Mesendoderm (in vitro differentiated cells): ENCODE data around the gene VAMP1.

ENCODE experiments used
- DNase-seq: peaks from one replicate; pipeline ENCODE4 v3.0.0; 2013
- H2AK5ac ChIP-seq: 2 replicates; pipeline ENCODE4 v1.6.1; 2013; ENCODE audit warnings: low read length, inconsistent platforms
- H2BK120ac ChIP-seq: 2 replicates; pipeline ENCODE4 v1.6.1; 2013; ENCODE audit warnings: low read depth, mild to moderate bottlenecking, low read length, moderate library complexity, mixed read lengths
- H2BK15ac ChIP-seq: replicated peaks from 2 replicates; pipeline ENCODE4 v1.6.1; 2013; ENCODE audit warnings: low read depth, mild to moderate bottlenecking, moderate library complexity
- H2BK5ac ChIP-seq: 2 replicates; pipeline ENCODE4 v1.6.1; 2013; ENCODE audit warnings: low read length, inconsistent platforms
- H3K18ac ChIP-seq: 2 replicates; pipeline ENCODE4 v1.6.1; 2013; ENCODE audit warnings: mild to moderate bottlenecking, low read length, mixed read lengths
- H3K23ac ChIP-seq: one replicate; pipeline ENCODE4 v1.6.1; 2013; ENCODE audit warnings: low read length
- H3K27ac ChIP-seq: 2 replicates; pipeline ENCODE4 v1.5.1; 2013; ENCODE audit warnings: low read depth, mild to moderate bottlenecking, inconsistent platforms, low read length, moderate library complexity
- H3K27me3 ChIP-seq: 2 replicates; pipeline ENCODE4 v1.6.1; 2013; ENCODE audit warnings: low read length, control low read depth, mild to moderate bottlenecking, inconsistent platforms; ENCODE audit not compliant: insufficient read depth, poor library complexity
- H3K36me3 ChIP-seq: 2 replicates; pipeline ENCODE4 v1.6.1; 2013; ENCODE audit warnings: low read length, inconsistent platforms; ENCODE audit not compliant: control insufficient read depth, insufficient read depth
- H3K4ac ChIP-seq: one replicate; pipeline ENCODE4 v1.6.1; 2013; ENCODE audit warnings: low read depth, mild to moderate bottlenecking, low read length, moderate library complexity
- H3K4me1 ChIP-seq: 2 replicates; pipeline ENCODE4 v1.6.1; 2013; ENCODE audit warnings: low read depth, low read length, inconsistent platforms; ENCODE audit not compliant: control insufficient read depth
- H3K4me2 ChIP-seq: 2 replicates; pipeline ENCODE4 v1.6.1; 2013; ENCODE audit warnings: low read length
- H3K4me3 ChIP-seq: 2 replicates; pipeline ENCODE4 v1.5.1; 2013; ENCODE audit warnings: mild to moderate bottlenecking, low read length
- H3K56ac ChIP-seq: one replicate; pipeline ENCODE4 v1.6.1; 2013; ENCODE audit warnings: low read length
- H3K79me1 ChIP-seq: 2 replicates; pipeline ENCODE4 v1.6.1; 2013; ENCODE audit warnings: low read length, inconsistent platforms
- H3K79me2 ChIP-seq: 2 replicates; pipeline ENCODE4 v1.6.1; 2013; ENCODE audit warnings: mild to moderate bottlenecking, low read length; ENCODE audit not compliant: control insufficient read depth, insufficient read depth
- H3K9ac ChIP-seq: 2 replicates; pipeline ENCODE4 v1.6.1; 2013; ENCODE audit warnings: low read length, inconsistent platforms
- H4K5ac ChIP-seq: one replicate; pipeline ENCODE4 v1.6.1; 2013; ENCODE audit warnings: low read length
- H4K8ac ChIP-seq: one replicate; pipeline ENCODE4 v1.6.1; 2013; ENCODE audit warnings: low read depth, mild to moderate bottlenecking, control low read depth, low read length, moderate library complexity
- WGBS: extraction: QIAGEN DNeasy Blood & Tissue Kit; methylation state at CpG from one replicate; pipeline ENCODE4 v1.1.7; 2013; ENCODE audit warnings: low lambda C conversion rate, missing lambda C conversion rate; ENCODE audit not compliant: insufficient coverage; ENCODE audit errors: extremely low coverage; 5-methylcytosine and 5-hydroxymethylcytosine counted together

The VAMP1 gene

GRCh38 chr12:6443361-6443983 is 27.0 kb downstream of the VAMP1 start:
- H3K36me3 ChIP-seq: no peaks in the 10 kb centered on the region
- H3K4me1 ChIP-seq: no peaks in the 10 kb centered on the region
- no peak overlapping the region for H2AK5ac ChIP-seq
- no peak overlapping the region for H2BK15ac ChIP-seq
- H3K23ac ChIP-seq: no peak overlapping the region
- H3K4me2 ChIP-seq: no peak overlapping the region
- H3K4me3 ChIP-seq: no peak overlapping the region
- H3K56ac ChIP-seq: peak overlapping the region; percentile 56
- no peak overlapping the region for H2BK5ac ChIP-seq
- H3K27ac ChIP-seq: no peak overlapping the region
- DNase-seq: no peak
- no peak overlapping the region for H2BK120ac ChIP-seq
- no peaks in the 10 kb centered on the region for H3K27me3 ChIP-seq
- no peak overlapping the region for H3K18ac ChIP-seq
- no peaks in the 10 kb centered on the region for H3K79me1 ChIP-seq
- H3K9ac ChIP-seq: no peak overlapping the region
- no peaks in the 10 kb centered on the region for H3K79me2 ChIP-seq
- no peak overlapping the region for H4K8ac ChIP-seq
- no CpG with 5 or more reads among the region's 9 CpGs for WGBS
- no peak overlapping the region for H4K5ac ChIP-seq
- no peak overlapping the region for H3K4ac ChIP-seq

GRCh38 chr12:6442836-6443235 is 27.6 kb downstream of the VAMP1 start:
- no CpG with 5 or more reads among the region's 9 CpGs for WGBS
- Histone ChIP-seq H3K27me3 (no peaks in the 10 kb centered on the region), H3K79me1 (no peaks in the 10 kb centered on the region), H4K5ac (no peak overlapping the region), H3K18ac (no peak overlapping the region), H2BK15ac (no peak overlapping the region), H3K4me2 (no peak overlapping the region), H3K36me3 (no peaks in the 10 kb centered on the region), H3K4me3 (no peak overlapping the region), H3K4me1 (no peaks in the 10 kb centered on the region), H3K23ac (no peak overlapping the region), H3K4ac (no peak overlapping the region), H4K8ac (no peak overlapping the region), H2AK5ac (no peak overlapping the region), H2BK5ac (no peak overlapping the region), H3K27ac (no peak overlapping the region), H3K79me2 (no peaks in the 10 kb centered on the region), H3K56ac (no peak overlapping the region), H3K9ac (no peak overlapping the region), H2BK120ac (no peak overlapping the region)
- no peak for DNase-seq

- Histone ChIP-seq H3K23ac (no peak overlapping the region), H3K4me2 (no peak overlapping the region), H2BK15ac (no peak overlapping the region), H3K27me3 (no peaks in the 10 kb centered on the region), H3K9ac (no peak overlapping the region), H3K79me1 (no peaks in the 10 kb centered on the region), H3K27ac (no peak overlapping the region), H2BK120ac (no peak overlapping the region), H3K4me1 (no peaks in the 10 kb centered on the region), H3K79me2 (no peaks in the 10 kb centered on the region), H3K18ac (no peak overlapping the region), H4K5ac (no peak overlapping the region), H3K4ac (no peak overlapping the region), H2AK5ac (no peak overlapping the region), H3K36me3 (no peaks in the 10 kb centered on the region), H2BK5ac (no peak overlapping the region), H3K4me3 (no peak overlapping the region), H3K56ac (no peak overlapping the region), H4K8ac (no peak overlapping the region)
- no CpG with 5 or more reads among the region's 1 CpG for WGBS
- DNase-seq: no peak
These were observed 30.1 kb downstream of the VAMP1 start for GRCh38 chr12:6440391-6440790.

- Histone ChIP-seq H3K23ac (no peak overlapping the region), H2BK15ac (no peak overlapping the region), H3K9ac (no peak overlapping the region), H4K8ac (no peak overlapping the region), H3K27ac (no peak overlapping the region), H3K4me2 (no peak overlapping the region), H4K5ac (no peak overlapping the region), H3K79me2 (no peaks in the 10 kb centered on the region), H3K4me3 (no peak overlapping the region), H3K18ac (no peak overlapping the region), H3K79me1 (no peaks in the 10 kb centered on the region), H3K36me3 (no peaks in the 10 kb centered on the region), H2AK5ac (no peak overlapping the region), H3K4me1 (no peaks in the 10 kb centered on the region), H3K56ac (no peak overlapping the region), H2BK5ac (no peak overlapping the region), H2BK120ac (no peak overlapping the region), H3K4ac (no peak overlapping the region), H3K27me3 (no peaks in the 10 kb centered on the region)
- WGBS: 100% methylated on average over 5 of the region's 12 CpGs
- no peak for DNase-seq
These were observed 32.1 kb downstream of the VAMP1 start for GRCh38 chr12:6438345-6438744.

- Histone ChIP-seq H3K9ac (no peak overlapping the region), H3K4me3 (no peak overlapping the region), H2BK120ac (no peak overlapping the region), H3K27me3 (no peaks in the 10 kb centered on the region), H2BK15ac (no peak overlapping the region), H3K18ac (no peak overlapping the region), H2BK5ac (no peak overlapping the region), H3K23ac (no peak overlapping the region), H3K4me2 (no peak overlapping the region), H3K79me1 (no peaks in the 10 kb centered on the region), H3K56ac (no peak overlapping the region), H3K36me3 (no peaks in the 10 kb centered on the region), H3K79me2 (no peaks in the 10 kb centered on the region), H3K27ac (no peak overlapping the region), H4K5ac (no peak overlapping the region), H3K4ac (no peak overlapping the region), H2AK5ac (no peak overlapping the region), H4K8ac (no peak overlapping the region), H3K4me1 (no peaks in the 10 kb centered on the region)
- no CpG with 5 or more reads among the region's 3 CpGs for whole genome bisulfite sequencing
- no peak for DNase-seq
These were observed 32.9 kb downstream of the VAMP1 start for GRCh38 chr12:6437586-6437985.
